Stimulated activated CD4-positive, alpha-beta T cell treated with anti-CD3 and anti-CD28 coated beads, TNF-alpha, amount 100 ng/mL, for 4 hours (primary cell): ENCODE measurements around the gene PARVA.

Experiments
- DNase-seq, 3 experiments: peaks; one replicate each; pipeline ENCODE4 v3.0.0-alpha.2; 2020; ENCODE audit warnings: low read depth in 3 of 3

The PARVA gene

GRCh38 chr11:12432507-12432906 lies 55.1 kb downstream of the PARVA start:
- no peak for DNase-seq

GRCh38 chr11:12433121-12433520 lies 55.8 kb downstream of the PARVA start:
- DNase-seq: no peak

- no peak for DNase-seq
These were observed 56.4 kb downstream of the PARVA start for GRCh38 chr11:12433571-12434324.

GRCh38 chr11:12434325-12434654 lies 56.9 kb downstream of the PARVA start:
- no peak for DNase-seq

- DNase-seq: no peak
These were observed 57.9 kb downstream of the PARVA start for GRCh38 chr11:12435264-12435663.

GRCh38 chr11:12436266-12436665 lies 58.9 kb downstream of the PARVA start:
- DNase-seq: no peak

- DNase-seq: no peak
These were observed 60.9 kb downstream of the PARVA start for GRCh38 chr11:12438291-12438690.

GRCh38 chr11:12439615-12440014 lies 62.2 kb downstream of the PARVA start:
- no peak for DNase-seq

- DNase-seq: no peak
These were observed 63.2 kb downstream of the PARVA start for GRCh38 chr11:12440565-12440964.

GRCh38 chr11:12441231-12441861 lies 64.0 kb downstream of the PARVA start:
- no peak for DNase-seq

- DNase-seq: no peak
These were observed 67.2 kb downstream of the PARVA start for GRCh38 chr11:12444601-12445000.

GRCh38 chr11:12445001-12445400 lies 67.6 kb downstream of the PARVA start:
- no peak for DNase-seq

GRCh38 chr11:12446863-12447262 lies 69.5 kb downstream of the PARVA start:
- DNase-seq: no peak

GRCh38 chr11:12448131-12448939 lies 71.0 kb downstream of the PARVA start:
- DNase-seq: no peak

- DNase-seq: no peak
These were observed 72.8 kb downstream of the PARVA start for GRCh38 chr11:12449961-12450715.

GRCh38 chr11:12451179-12451814 lies 73.9 kb downstream of the PARVA start:
- DNase-seq: no peak

- DNase-seq: no peak
These were observed 75.9 kb downstream of the PARVA start for GRCh38 chr11:12453243-12453642.

- DNase-seq: no peak
These were observed 77.4 kb downstream of the PARVA start for GRCh38 chr11:12454782-12455181.

GRCh38 chr11:12455938-12456337 lies 78.6 kb downstream of the PARVA start:
- no peak for DNase-seq

- DNase-seq: no peak
These were observed 79.5 kb downstream of the PARVA start for GRCh38 chr11:12456651-12457579.
